ENCODE data around the gene MALRD1. TPM values are rescaled to one million over a fixed set of nuclear protein-coding genes. Genes with fewer than 3 reads are reported as not detected.

The MALRD1 gene
- total RNA-seq, 1 experiment from 2014 or later = 0.50 TPM

GRCh38 chr10:19783721-19784120 lies 735.1 kb downstream of the MALRD1 start:
- no peaks in the 10 kb centered on the region for H3K27me3 Mint-ChIP-seq (ENCODE audit: low read depth)
- ATAC-seq (peak; percentile 70), DNase-seq (ENCODE audit: low spot score) (peak; percentile 15)
- peaks cover 39% of the 10 kb centered on the region for H3K4me1 Mint-ChIP-seq
- H3K4me3 Mint-ChIP-seq = no peak overlapping the region
- TF ChIP-seq ATF6 (CRISPR knock-in tag; IDR thresholded peaks at IDR 0.05) = no peak
- no peak for TF ChIP-seq ZNF416 (CRISPR knock-in tag; IDR thresholded peaks at IDR 0.05)
- TF ChIP-seq CBFB (CRISPR knock-in tag; IDR thresholded peaks at IDR 0.05; ENCODE audit: low read depth) = no peak
- TF ChIP-seq CREM (CRISPR knock-in tag; IDR thresholded peaks at IDR 0.05) = no peak
- TF ChIP-seq GABPB1 (CRISPR knock-in tag; IDR thresholded peaks at IDR 0.05) = no peak
- no peak for TF ChIP-seq RORB (CRISPR knock-in tag; IDR thresholded peaks at IDR 0.05)
- TF ChIP-seq SOX15 (CRISPR knock-in tag; IDR thresholded peaks at IDR 0.05) = no peak
- no peak for TF ChIP-seq MXD4 (CRISPR knock-in tag; IDR thresholded peaks at IDR 0.05; ENCODE audit: borderline replicate concordance)
- no peak for TF ChIP-seq NR1H2 (CRISPR knock-in tag; IDR thresholded peaks at IDR 0.05)
- TF ChIP-seq ELF4 (CRISPR knock-in tag; IDR thresholded peaks at IDR 0.05; ENCODE audit: low read depth) = no peak
- TF ChIP-seq CTCF (IDR thresholded peaks at IDR 0.05) = no peak
- no peak for TF ChIP-seq JUN (CRISPR knock-in tag; IDR thresholded peaks at IDR 0.05)
- no peak for TF ChIP-seq HMGA2 (CRISPR knock-in tag; IDR thresholded peaks at IDR 0.05)
- no peak for TF ChIP-seq GRHL2 (CRISPR knock-in tag; IDR thresholded peaks at IDR 0.05; ENCODE audit: insufficient replicate concordance, severe bottlenecking)
- TF ChIP-seq ZNF671 (CRISPR knock-in tag; IDR thresholded peaks at IDR 0.05) = no peak
- no peak for TF ChIP-seq SMAD4 (CRISPR knock-in tag; IDR thresholded peaks at IDR 0.05)
- TF ChIP-seq ZNF423 (CRISPR knock-in tag; IDR thresholded peaks at IDR 0.05) = no peak
- TF ChIP-seq E2F1 (CRISPR knock-in tag; IDR thresholded peaks at IDR 0.05) = no peak
- no peak for TF ChIP-seq ETV6 (CRISPR knock-in tag; IDR thresholded peaks at IDR 0.05)
- no peak for TF ChIP-seq ZNF232 (CRISPR knock-in tag; IDR thresholded peaks at IDR 0.05)
- H3K36me3 Mint-ChIP-seq = 0 out of 2 replicates have a peak, but pooled peaks cover 2% of the 10 kb centered on the region
- peaks cover 16% of the 10 kb centered on the region for H3K9me3 Mint-ChIP-seq
- H3K27ac Mint-ChIP-seq = no peak overlapping the region
- POLR2A ChIA-PET = interaction anchor here (0.6 kb wide), 1 partner anchor 37 kb away, joined by 3 read pairs; no protein-coding TSS in a partner anchor
- CTCF ChIA-PET = no interaction called here
